BE2C (cell line): ENCODE measurements around the gene SEM1.

Source experiments
- DNase-seq: peaks from one replicate; pipeline ENCODE4 v3.0.0-alpha.2; 2020
- H3K27me3 ChIP-seq: fragments of 250-450 bp; sonication (Bioruptor Pico); 2 replicates; pipeline ENCODE4 v1.5.1; 2020; ENCODE audit warnings: mild to moderate bottlenecking
- H3K36me3 ChIP-seq: fragments of 250-450 bp; sonication (Bioruptor Pico); 2 replicates; pipeline ENCODE4 v1.5.1; 2020; ENCODE audit warnings: mild to moderate bottlenecking
- H3K4me1 ChIP-seq: fragments of 250-450 bp; sonication (Bioruptor Pico); 2 replicates; pipeline ENCODE4 v1.5.1; 2020
- H3K4me3 ChIP-seq: 2 replicates; pipeline ENCODE4 v1.5.1; 2011; ENCODE audit warnings: low read depth, low read length
- H3K9me3 ChIP-seq: fragments of 250-450 bp; sonication (Bioruptor Pico); 2 replicates; pipeline ENCODE4 v1.5.1; 2020
- TF ChIP-seq, protein P1 (sequence below): IDR thresholded peaks from 2 replicates; pipeline ENCODE4 v1.5.1; 2012; ENCODE audit warnings: mild to moderate bottlenecking, low read depth, low read length

Gene SEM1

DNA sequence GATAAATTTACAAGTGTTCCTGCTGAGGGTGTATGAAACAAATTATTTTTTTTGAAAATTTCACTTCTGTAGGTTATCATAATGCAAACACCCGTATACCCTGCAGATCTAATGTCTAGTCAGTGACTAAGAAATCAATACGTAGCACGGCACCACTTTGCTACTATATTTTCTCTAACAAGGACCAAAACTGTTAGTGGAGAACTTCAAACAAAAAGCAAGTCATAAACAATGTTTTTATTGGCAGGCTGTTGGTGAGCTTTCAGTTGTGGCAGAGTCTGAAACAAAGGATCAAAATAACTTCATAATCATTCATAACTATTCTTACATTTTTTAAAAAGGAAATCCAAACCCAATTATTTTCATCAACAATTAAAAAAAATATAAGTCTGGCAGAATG is 11.8 kb downstream of the SEM1 start:
- Histone ChIP-seq H3K4me1 (no peaks in the 10 kb centered on the region; the same call in 1 of the 2 replicates), H3K9me3 (no peaks in the 10 kb centered on the region), H3K4me3 (no peak overlapping the region), H3K36me3 (no peaks in the 10 kb centered on the region), H3K27me3 (no peaks in the 10 kb centered on the region)
- TF ChIP-seq, protein P1, sequence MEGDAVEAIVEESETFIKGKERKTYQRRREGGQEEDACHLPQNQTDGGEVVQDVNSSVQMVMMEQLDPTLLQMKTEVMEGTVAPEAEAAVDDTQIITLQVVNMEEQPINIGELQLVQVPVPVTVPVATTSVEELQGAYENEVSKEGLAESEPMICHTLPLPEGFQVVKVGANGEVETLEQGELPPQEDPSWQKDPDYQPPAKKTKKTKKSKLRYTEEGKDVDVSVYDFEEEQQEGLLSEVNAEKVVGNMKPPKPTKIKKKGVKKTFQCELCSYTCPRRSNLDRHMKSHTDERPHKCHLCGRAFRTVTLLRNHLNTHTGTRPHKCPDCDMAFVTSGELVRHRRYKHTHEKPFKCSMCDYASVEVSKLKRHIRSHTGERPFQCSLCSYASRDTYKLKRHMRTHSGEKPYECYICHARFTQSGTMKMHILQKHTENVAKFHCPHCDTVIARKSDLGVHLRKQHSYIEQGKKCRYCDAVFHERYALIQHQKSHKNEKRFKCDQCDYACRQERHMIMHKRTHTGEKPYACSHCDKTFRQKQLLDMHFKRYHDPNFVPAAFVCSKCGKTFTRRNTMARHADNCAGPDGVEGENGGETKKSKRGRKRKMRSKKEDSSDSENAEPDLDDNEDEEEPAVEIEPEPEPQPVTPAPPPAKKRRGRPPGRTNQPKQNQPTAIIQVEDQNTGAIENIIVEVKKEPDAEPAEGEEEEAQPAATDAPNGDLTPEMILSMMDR, result no peak
- no peak for DNase-seq

DNA sequence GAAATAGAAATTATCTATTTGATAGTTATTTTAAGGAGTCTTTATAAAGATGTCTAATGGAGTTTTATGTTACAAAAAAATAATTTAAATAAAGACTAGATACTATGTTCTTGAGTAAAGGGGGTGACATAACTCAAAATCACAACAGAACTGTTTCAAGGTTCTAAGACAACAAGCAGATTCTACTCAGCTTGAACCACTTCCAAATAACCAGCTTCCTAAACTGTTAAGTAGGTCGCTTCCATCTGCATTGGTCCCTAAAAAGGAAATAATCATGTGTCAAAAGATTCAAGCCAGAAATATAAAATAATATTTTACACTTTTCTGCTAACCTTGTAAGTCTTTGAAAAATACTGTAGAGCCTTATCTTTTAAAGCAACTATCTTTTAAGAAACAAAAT is 14.1 kb downstream of the SEM1 start:
- TF ChIP-seq, protein P1, result no peak
- DNase-seq, result no peak
- peaks cover 1% of the 10 kb centered on the region; the same call in 1 of the 2 replicates for H3K36me3 ChIP-seq
- H3K4me1 ChIP-seq, result no peaks in the 10 kb centered on the region; the same call in 1 of the 2 replicates
- H3K27me3 ChIP-seq, result no peaks in the 10 kb centered on the region
- H3K4me3 ChIP-seq, result no peak overlapping the region
- H3K9me3 ChIP-seq, result no peaks in the 10 kb centered on the region

DNA sequence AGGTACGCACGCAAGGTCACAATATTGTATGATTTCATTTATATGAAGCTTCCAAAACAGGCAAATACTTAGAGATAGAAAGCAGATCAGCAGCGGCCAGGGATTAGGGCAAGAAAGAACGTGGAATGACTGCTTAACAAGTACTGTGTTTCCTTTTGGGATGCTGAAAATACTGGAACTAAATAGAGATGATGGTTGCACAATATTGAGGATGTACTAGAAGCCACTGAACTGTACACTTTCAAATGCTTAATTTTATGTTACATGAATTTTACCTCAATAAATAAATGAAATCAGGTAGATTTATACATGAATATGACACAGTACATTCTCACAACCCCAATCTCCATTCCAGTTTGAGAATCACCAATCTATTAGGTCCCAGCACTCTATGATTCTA is 15.6 kb downstream of the SEM1 start:
- TF ChIP-seq, protein P1, result no peak
- peaks cover 5% of the 10 kb centered on the region; the same call in 1 of the 2 replicates for H3K36me3 ChIP-seq
- no peaks in the 10 kb centered on the region for H3K9me3 ChIP-seq
- H3K4me1 ChIP-seq, result no peaks in the 10 kb centered on the region; the same call in 1 of the 2 replicates
- H3K27me3 ChIP-seq, result no peaks in the 10 kb centered on the region
- no peak for DNase-seq
- H3K4me3 ChIP-seq, result no peak overlapping the region

DNA sequence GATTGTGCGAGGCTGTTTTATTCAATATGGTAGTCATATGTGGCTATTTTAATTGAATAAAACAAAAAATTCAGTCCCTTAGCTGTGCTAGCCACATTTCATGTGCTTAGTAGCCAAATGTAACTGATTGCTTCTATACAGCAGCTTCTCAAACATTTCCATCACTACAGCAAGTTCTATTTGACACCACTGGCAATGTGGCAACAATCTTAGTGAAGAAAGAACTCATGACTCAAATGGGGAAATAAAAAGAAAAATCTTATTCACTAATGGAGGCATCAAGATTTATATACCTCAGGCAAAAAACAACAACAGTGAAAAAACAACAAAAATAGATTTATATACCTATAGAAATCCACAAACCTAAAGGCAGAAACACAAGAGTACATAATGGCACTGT is 17.9 kb downstream of the SEM1 start:
- peaks cover 12% of the 10 kb centered on the region for H3K36me3 ChIP-seq

DNA sequence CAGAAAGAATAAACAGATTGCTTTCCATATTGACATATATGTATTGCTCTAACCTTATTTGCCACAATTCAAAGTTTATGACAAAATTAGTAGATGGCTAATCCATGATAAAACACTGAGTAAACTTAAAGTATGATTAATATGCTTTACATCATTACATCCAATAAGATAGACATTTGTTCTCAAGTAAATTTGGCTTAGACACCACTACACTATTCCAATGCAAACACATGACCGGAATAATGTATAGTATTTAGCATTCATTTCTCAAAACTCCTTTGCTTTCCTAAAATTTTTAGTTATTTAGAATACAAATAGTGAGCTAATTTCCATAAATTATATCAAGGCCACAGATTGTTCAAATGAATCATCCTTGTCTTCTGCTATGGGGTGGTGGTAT is 20.2 kb downstream of the SEM1 start:
- no peaks in the 10 kb centered on the region for H3K27me3 ChIP-seq
- no peaks in the 10 kb centered on the region for H3K4me1 ChIP-seq
- H3K36me3 ChIP-seq, result peaks cover 12% of the 10 kb centered on the region
- H3K4me3 ChIP-seq, result no peak overlapping the region
- TF ChIP-seq, protein P1, result no peak
- no peak for DNase-seq
- no peaks in the 10 kb centered on the region for H3K9me3 ChIP-seq

More for the DNA sequence above, 17.9 kb downstream of the SEM1 start:
- no peak for DNase-seq
- Histone ChIP-seq H3K4me1 (no peaks in the 10 kb centered on the region; the same call in 1 of the 2 replicates), H3K9me3 (no peaks in the 10 kb centered on the region), H3K27me3 (no peaks in the 10 kb centered on the region), H3K4me3 (no peak overlapping the region)
- TF ChIP-seq, protein P1, result no peak

DNA sequence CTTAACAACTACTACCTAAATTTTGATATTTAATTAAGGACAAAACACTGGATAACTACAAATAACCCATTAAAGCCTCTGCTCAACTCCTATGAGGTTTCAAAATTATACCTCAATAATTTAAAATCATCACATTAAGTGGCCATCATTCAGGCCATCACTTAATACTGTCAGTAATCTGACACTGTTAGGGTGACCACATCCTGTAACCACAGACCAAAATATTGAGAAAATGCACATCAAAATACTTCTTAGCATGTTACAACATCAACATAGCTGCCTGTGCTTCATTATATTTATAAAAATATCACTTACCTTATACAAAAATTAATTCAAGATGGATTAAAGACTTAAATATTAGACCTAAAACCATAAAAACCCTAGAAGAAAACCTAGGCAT is 23.3 kb downstream of the SEM1 start:
- Histone ChIP-seq H3K4me1 (no peaks in the 10 kb centered on the region), H3K36me3 (peaks cover 12% of the 10 kb centered on the region), H3K27me3 (no peaks in the 10 kb centered on the region), H3K9me3 (no peaks in the 10 kb centered on the region), H3K4me3 (no peak overlapping the region)
- DNase-seq, result no peak
- TF ChIP-seq, protein P1, result no peak
